ENCODE data around the gene NFATC1. TPM values are rescaled to one million over a fixed set of nuclear protein-coding genes. Genes with fewer than 3 reads are reported as not detected.

Gene NFATC1
- total RNA-seq, 4 donors from 2014 or later = 10.1 to 15.0 (median 12.7) TPM

DNA sequence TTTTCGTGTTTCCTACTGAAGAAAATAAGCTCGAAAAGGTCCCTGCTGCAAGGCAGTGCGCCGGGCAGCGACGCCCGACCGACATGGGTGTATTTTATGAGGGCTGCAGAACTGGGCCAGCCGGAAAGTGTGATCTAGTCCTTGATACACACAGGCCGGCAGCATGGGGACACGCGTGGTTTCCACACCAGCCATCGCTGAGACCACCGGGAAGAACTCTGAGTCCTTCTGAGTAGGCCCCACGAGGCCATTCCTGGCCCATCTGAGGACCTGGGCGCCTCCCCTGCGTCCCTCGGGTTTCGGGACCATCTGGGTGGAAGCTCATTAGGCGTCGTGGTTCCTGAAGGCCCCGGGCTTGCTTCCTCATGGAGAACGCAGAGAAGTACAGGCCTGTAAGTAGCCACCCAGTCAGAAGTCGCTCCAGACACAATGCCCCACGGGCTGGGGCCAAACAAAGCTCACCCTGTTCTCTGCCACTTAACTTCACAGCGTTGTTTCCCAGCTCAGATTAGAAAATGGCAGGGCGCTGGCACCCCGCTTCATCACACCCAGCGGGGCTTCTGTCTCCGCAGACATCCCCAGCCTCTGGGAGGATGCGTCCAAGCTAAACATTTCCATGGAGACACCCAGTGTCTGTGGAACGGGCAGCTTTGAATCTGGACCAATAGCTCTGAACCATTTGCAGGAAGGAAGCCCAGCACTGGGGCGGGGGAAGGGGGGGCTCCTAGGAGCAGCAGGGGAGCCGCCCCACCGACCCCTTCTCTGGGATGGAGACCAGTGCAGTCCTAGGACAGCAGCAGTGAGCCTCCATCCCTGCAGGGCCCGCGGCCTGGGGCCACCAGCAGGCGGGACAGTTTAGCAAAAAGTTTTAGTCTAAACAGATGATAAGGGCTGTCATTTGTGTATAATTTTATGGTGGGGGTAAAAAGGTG, 2.4 kb downstream of the NFATC1 start:
- intact Hi-C loops (cut with DNase I) = no loop called here

DNA sequence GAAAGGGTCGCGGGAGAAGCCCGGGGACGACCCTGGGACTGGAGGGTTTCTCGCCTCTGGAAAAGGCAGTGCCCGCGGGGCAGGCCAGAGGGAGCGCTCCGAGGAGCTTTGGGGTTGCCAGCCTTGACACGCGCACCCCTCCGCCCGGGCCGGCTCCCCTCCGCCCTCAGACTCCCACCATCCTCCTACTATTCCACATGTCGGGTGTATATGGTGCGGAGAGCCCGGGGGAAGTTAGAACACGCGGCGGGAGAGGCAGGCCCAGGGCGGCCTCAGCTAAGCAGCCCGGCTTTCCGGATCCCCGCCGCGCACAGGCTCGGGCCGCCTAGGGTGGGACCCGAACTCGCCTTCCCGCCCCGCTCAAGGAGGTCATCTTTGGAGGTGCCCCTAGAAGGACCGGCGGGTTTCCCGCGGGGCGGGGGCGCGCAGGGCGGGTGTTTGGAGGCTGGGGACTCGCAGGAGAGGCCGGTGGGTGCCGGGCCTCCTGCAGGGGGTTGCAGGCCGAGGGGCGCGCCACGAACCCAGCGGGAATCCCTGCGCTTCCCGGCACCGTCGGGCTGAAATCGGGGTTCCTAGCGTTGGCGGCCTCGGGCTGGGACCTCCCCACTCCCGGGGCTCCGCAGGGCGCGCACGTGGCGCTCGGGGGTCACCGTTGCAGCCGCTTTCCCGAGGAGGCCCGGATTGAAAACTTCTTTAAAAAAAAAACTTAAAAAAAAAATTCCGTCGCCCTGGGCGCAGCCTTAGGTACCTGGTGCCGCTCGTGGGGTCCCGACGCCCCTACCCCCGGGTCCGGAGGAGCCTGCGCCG, 3.7 kb downstream of the NFATC1 start:
- H3K4me3 ChIP-seq (replicated peaks in 1 of 3) = peak overlapping the region in 2 of 3 donors; percentile 87 to 91
- intact Hi-C loops (cut with DNase I) = no loop called here
- H3K4me1 ChIP-seq = peaks cover 29 to 39% of the 10 kb centered on the region in 2 donors
- H3K9me3 ChIP-seq = no peaks in the 10 kb centered on the region
- WGBS, 2 donors = 11 to 13% methylated on average over 31 to 43 of the region's 79 CpGs
- H3K36me3 ChIP-seq = no peaks in the 10 kb centered on the region
- H3K27me3 ChIP-seq = no peaks in the 10 kb centered on the region
- peak overlapping the region in 2 of 3 donors; percentile 84 to 91 for H3K27ac ChIP-seq
- TF ChIP-seq, protein P1, sequence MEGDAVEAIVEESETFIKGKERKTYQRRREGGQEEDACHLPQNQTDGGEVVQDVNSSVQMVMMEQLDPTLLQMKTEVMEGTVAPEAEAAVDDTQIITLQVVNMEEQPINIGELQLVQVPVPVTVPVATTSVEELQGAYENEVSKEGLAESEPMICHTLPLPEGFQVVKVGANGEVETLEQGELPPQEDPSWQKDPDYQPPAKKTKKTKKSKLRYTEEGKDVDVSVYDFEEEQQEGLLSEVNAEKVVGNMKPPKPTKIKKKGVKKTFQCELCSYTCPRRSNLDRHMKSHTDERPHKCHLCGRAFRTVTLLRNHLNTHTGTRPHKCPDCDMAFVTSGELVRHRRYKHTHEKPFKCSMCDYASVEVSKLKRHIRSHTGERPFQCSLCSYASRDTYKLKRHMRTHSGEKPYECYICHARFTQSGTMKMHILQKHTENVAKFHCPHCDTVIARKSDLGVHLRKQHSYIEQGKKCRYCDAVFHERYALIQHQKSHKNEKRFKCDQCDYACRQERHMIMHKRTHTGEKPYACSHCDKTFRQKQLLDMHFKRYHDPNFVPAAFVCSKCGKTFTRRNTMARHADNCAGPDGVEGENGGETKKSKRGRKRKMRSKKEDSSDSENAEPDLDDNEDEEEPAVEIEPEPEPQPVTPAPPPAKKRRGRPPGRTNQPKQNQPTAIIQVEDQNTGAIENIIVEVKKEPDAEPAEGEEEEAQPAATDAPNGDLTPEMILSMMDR (IDR thresholded peaks at IDR 0.05) = no peak
- TF ChIP-seq POLR2A (IDR thresholded peaks at IDR 0.05) = no peak
- no peak for DNase-seq

More for the DNA sequence above, 2.4 kb downstream of the NFATC1 start:
- no peak for TF ChIP-seq POLR2A (IDR thresholded peaks at IDR 0.05)
- TF ChIP-seq, protein P1 (IDR thresholded peaks at IDR 0.05) = no peak
- H3K4me1 ChIP-seq = peaks cover 31 to 41% of the 10 kb centered on the region in 2 donors
- no peaks in the 10 kb centered on the region for H3K36me3 ChIP-seq
- H3K27ac ChIP-seq = no peak overlapping the region
- no peak overlapping the region for H3K4me3 ChIP-seq (replicated peaks in 1 of 3)
- DNase-seq = no peak
- H3K9me3 ChIP-seq = no peaks in the 10 kb centered on the region
- no peaks in the 10 kb centered on the region for H3K27me3 ChIP-seq
- WGBS, 2 donors = 45 to 69% methylated on average over 30 to 37 of the region's 38 CpGs

DNA sequence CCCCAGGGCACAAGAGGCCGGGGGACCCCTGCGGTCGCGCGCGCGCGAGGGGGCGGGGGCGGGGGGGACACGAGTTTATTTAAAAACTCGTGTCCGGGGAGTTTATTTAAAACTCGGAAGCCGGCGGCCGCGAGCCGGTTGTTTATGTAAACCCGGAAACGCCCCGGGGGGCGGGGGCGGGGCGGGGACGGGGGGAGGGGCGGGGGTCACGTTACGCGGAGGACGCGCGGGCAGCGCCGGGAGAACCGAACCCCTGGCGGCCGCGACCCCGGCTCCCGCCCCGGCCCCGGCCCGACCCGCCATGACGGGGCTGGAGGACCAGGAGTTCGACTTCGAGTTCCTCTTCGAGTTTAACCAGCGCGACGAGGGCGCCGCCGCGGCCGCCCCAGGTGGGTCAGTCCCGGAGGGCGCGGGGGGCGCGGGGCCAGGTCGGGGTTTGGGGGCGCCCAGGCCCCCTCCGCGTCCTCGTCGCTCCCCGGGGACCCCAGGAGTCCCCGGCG, 4.4 kb downstream of the NFATC1 start:
- Histone ChIP-seq H3K27ac (peak overlapping the region; percentile 78 to 91 (median 84)), H3K4me1 (peaks cover 23 to 35% of the 10 kb centered on the region in 2 donors), H3K9me3 (no peaks in the 10 kb centered on the region), H3K36me3 (no peaks in the 10 kb centered on the region), H3K4me3 (replicated peaks in 1 of 3) (peak overlapping the region in 2 of 3 donors; percentile 87 to 91), H3K27me3 (no peaks in the 10 kb centered on the region)
- DNase-seq = peak; percentile 68 to 78
- intact Hi-C loops (cut with DNase I) = no loop called here
- 0 to 3% methylated on average over 8 to 14 of the region's 71 CpGs for WGBS, 2 donors
- no peak for TF ChIP-seq POLR2A (IDR thresholded peaks at IDR 0.05)
- TF ChIP-seq, protein P1 (IDR thresholded peaks at IDR 0.05) = no peak

DNA sequence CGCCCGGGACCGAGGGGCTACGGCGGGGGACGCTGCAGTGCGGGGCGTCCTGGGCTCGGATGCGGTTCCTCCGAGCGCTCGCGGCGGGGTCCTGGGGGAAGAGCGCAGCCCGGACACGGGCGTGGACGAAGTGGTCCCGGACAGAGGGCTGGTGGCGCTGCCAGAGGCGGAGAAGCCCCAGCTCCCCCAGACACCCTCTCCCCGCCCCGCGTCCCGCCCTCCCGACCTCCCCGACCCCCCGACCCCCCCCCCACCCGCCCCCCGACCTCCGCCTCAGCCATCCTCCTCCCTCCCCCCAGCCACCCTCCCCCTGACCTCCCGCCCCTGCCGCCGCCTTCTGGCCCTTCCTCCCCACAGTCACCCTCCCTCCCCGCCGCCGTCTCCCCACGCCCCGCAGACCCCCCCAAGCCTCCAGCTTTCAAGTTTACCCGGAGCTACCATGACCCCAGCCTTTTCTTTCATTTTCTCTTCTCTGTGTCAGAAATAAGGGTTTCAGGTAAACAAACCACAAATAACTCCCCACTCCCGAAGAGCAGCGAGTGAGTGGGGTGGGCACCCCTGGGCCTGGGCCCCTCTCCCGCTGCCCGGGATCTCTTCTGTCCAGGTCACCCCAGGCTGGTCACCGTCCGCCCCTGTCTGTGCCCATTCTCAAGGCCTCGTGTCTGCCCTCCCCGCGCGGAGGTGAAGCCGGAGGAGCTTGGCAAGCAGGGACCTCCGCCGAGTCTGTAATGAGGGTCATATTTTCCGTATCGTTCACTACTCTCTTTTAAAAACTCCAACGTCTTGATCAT, 5.1 kb downstream of the NFATC1 start:
- Histone ChIP-seq H3K4me1 (peaks cover 22 to 40% of the 10 kb centered on the region in 2 donors), H3K27ac (peak overlapping the region; percentile 78 to 91 (median 84)), H3K36me3 (no peaks in the 10 kb centered on the region), H3K4me3 (replicated peaks in 1 of 3) (peak overlapping the region in 2 of 3 donors; percentile 87 to 91), H3K27me3 (no peaks in the 10 kb centered on the region), H3K9me3 (no peaks in the 10 kb centered on the region)
- 64 to 72% methylated on average over 17 to 19 of the region's 58 CpGs for WGBS, 2 donors
- no peak for TF ChIP-seq POLR2A (IDR thresholded peaks at IDR 0.05)
- TF ChIP-seq, protein P1 (IDR thresholded peaks at IDR 0.05) = no peak
- intact Hi-C loops (cut with DNase I) = no loop called here
- no peak for DNase-seq

Measured in thyroid gland (tissue), 4 donors.